ENCODE measurements around the gene PPHLN1. TPM values are rescaled to one million over a fixed set of nuclear protein-coding genes. Genes with fewer than 3 reads are reported as not detected.

PPHLN1 gene
- total and polyA plus RNA-seq, 7 experiments from 2014 or later: 89.1 to 182 (median 90.9) TPM

- no peaks in the 10 kb centered on the region for H3K9me3 ChIP-seq (ENCODE audit: control insufficient read depth in 2 of 3, low read length in 3 of 3)
- intact Hi-C loops (cut with micrococcal nuclease): no loop called here
- peaks cover 3 to 56% (median 36%) of the 10 kb centered on the region in 5 donors for H3K36me3 Mint-ChIP-seq
- no peak overlapping the region for H3K27ac ChIP-seq (ENCODE audit: low read depth, low read length)
- H3K27ac Mint-ChIP-seq: no peak overlapping the region
- CTCF ChIA-PET: no interaction called here
- no peak for ATAC-seq
- H3K4me3 Mint-ChIP-seq: no peak overlapping the region
- POLR2A ChIA-PET: interaction anchor here (0.6 kb wide), 1 partner anchor 293 kb away, joined by 3 read pairs; no protein-coding TSS in a partner anchor
- H3K36me3 ChIP-seq (ENCODE audit: control insufficient read depth in 2 of 3, insufficient read depth in 3 of 3, low read length in 3 of 3): peaks cover 1 to 11% (median 5%) of the 10 kb centered on the region in 3 experiments
- no peaks in the 10 kb centered on the region for H3K27me3 Mint-ChIP-seq
- no peaks in the 10 kb centered on the region for H3K4me1 ChIP-seq (ENCODE audit: control insufficient read depth in 2 of 2, insufficient read depth in 2 of 2, low read length in 2 of 2)
- no peaks in the 10 kb centered on the region for H3K27me3 ChIP-seq (ENCODE audit: control insufficient read depth in 2 of 2, insufficient read depth in 2 of 2, low read length in 2 of 2)
- H3K4me1 Mint-ChIP-seq: peaks cover 4 to 18% (median 9%) of the 10 kb centered on the region in 7 donors
- H3K4me3 ChIP-seq (ENCODE audit: low read length): no peak overlapping the region
- no peak for DNase-seq
- H3K9me3 Mint-ChIP-seq: no peaks in the 10 kb centered on the region
Observed at GRCh38 chr12:42394429-42394828, 68.5 kb downstream of the PPHLN1 start.

DNA sequence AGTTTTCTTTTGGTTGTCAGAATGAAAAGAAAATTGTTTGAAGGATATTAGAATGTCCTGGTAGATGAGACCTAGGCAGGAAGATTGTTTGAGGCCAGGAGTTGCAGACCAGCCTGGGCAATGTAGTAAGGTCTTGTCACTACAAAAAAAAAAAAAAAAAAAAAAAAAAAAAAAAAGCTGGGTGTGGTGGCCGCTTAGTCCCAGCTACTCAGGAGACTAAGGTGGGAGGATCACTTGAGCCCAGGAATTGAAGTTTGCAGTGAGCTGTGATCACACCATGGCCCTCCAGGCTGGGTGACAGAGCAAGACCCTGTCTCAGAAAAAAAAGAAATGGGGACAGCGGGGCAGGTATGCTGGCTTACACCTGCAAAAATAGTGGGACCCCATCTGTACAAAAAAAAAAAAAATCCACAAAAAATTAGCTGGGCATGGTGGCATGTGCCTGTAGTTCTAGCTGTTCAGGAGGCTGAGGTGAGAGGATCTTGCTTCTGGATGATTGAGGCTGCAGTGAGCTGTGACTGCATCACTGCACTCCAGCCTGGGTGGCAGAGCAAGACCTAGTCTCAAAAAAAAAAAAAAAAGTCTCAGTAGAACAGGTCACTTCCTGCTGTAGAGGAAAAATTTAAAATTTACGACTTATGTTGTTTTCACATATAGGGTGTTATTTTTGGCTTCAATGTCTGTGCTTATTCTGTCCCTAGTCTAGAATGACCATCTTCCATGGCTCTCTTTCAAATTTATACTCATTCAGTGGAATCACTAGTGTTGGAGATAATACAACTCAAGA, 70.7 kb downstream of the PPHLN1 start:
- H3K27ac ChIP-seq (ENCODE audit: low read depth, low read length): no peak overlapping the region

GRCh38 chr12:42402821-42403411, 76.9 kb downstream of the PPHLN1 start:
- CTCF ChIA-PET: interaction anchor here (1.1 kb wide), 1 partner anchor 30 kb away, joined by 3 read pairs; no protein-coding TSS in a partner anchor
- intact Hi-C loops (cut with micrococcal nuclease): no loop called here
- no peak overlapping the region for H3K4me3 ChIP-seq (ENCODE audit: low read length)
- ATAC-seq (no peak), DNase-seq (no peak)
- no peaks in the 10 kb centered on the region for H3K9me3 ChIP-seq (ENCODE audit: control insufficient read depth in 2 of 3, low read length in 3 of 3)
- Mint-ChIP-seq H3K27me3 (no peaks in the 10 kb centered on the region), H3K27ac (peak overlapping the region in 2 of 9 donors; percentile 20 to 33), H3K9me3 (peaks cover 0 to 2% (median 0%) of the 10 kb centered on the region in 11 donors), H3K36me3 (peaks cover 6 to 65% (median 32%) of the 10 kb centered on the region in 5 donors), H3K4me3 (no peak overlapping the region), H3K4me1 (peaks cover 0 to 11% (median 5%) of the 10 kb centered on the region in 7 donors)
- peaks cover 5 to 27% (median 8%) of the 10 kb centered on the region in 3 experiments for H3K36me3 ChIP-seq (ENCODE audit: control insufficient read depth in 2 of 3, insufficient read depth in 3 of 3, low read length in 3 of 3)
- H3K27ac ChIP-seq (ENCODE audit: low read depth, low read length): no peak overlapping the region
- no peaks in the 10 kb centered on the region for H3K27me3 ChIP-seq (ENCODE audit: control insufficient read depth in 2 of 2, insufficient read depth in 2 of 2, low read length in 2 of 2)
- POLR2A ChIA-PET: no interaction called here
- H3K4me1 ChIP-seq (ENCODE audit: control insufficient read depth in 2 of 2, insufficient read depth in 2 of 2, low read length in 2 of 2): no peaks in the 10 kb centered on the region

More for the DNA sequence above, 70.7 kb downstream of the PPHLN1 start:
- Histone ChIP-seq H3K27me3 (ENCODE audit: control insufficient read depth in 2 of 2, insufficient read depth in 2 of 2, low read length in 2 of 2) (no peaks in the 10 kb centered on the region), H3K4me1 (ENCODE audit: control insufficient read depth in 2 of 2, insufficient read depth in 2 of 2, low read length in 2 of 2) (no peaks in the 10 kb centered on the region), H3K36me3 (ENCODE audit: control insufficient read depth in 2 of 3, insufficient read depth in 3 of 3, low read length in 3 of 3) (peaks cover 5 to 16% (median 8%) of the 10 kb centered on the region in 3 experiments), H3K4me3 (ENCODE audit: low read length) (no peak overlapping the region), H3K9me3 (ENCODE audit: control insufficient read depth in 2 of 3, low read length in 3 of 3) (no peaks in the 10 kb centered on the region)
- H3K36me3 Mint-ChIP-seq: peaks cover 3 to 58% (median 31%) of the 10 kb centered on the region in 5 donors
- peaks cover 3 to 13% (median 5%) of the 10 kb centered on the region in 7 donors for H3K4me1 Mint-ChIP-seq
- ATAC-seq: no peak
- intact Hi-C loops (cut with micrococcal nuclease): no loop called here
- ChIA-PET POLR2A (no interaction called here), CTCF (interaction anchor here (0.6 kb wide), 1 partner anchor 20 kb away, joined by 3 read pairs; no protein-coding TSS in a partner anchor)
- H3K27me3 Mint-ChIP-seq: no peaks in the 10 kb centered on the region
- no peak overlapping the region for H3K4me3 Mint-ChIP-seq
- peak overlapping the region in 5 of 9 donors; percentile 3 to 63 (median 55) for H3K27ac Mint-ChIP-seq
- H3K9me3 Mint-ChIP-seq: peaks cover 0 to 2% (median 0%) of the 10 kb centered on the region in 11 donors
- no peak for DNase-seq

DNA sequence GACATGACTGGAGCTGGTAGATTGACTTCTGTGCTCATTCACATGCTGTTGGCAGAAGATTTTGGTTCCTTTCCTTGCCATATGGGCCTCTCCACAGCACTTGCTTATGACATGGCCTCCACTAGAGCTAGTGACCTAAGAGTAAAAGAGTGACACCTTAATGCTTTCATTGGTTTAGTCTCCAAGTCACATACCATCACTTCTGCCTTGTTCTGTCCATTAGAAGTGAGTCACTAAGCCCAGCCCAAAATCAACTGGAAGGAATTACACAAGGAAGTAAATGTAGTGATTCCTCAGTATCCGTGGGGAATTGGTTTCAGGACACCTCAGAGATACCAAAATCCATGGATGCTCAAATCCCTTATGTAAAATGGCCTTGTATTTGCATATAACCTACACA, 81.3 kb downstream of the PPHLN1 start:
- POLR2A ChIA-PET: no interaction called here
- Mint-ChIP-seq H3K27me3 (no peaks in the 10 kb centered on the region), H3K4me1 (peaks cover 0 to 16% (median 13%) of the 10 kb centered on the region in 7 donors), H3K4me3 (no peak overlapping the region), H3K27ac (peak overlapping the region in 1 of 9 donors; percentile 9), H3K36me3 (peaks cover 9 to 52% (median 22%) of the 10 kb centered on the region in 5 donors), H3K9me3 (peaks cover 0 to 2% (median 0%) of the 10 kb centered on the region in 11 donors)
- no peak overlapping the region for H3K4me3 ChIP-seq (ENCODE audit: low read length)
- H3K4me1 ChIP-seq (ENCODE audit: control insufficient read depth in 2 of 2, insufficient read depth in 2 of 2, low read length in 2 of 2): no peaks in the 10 kb centered on the region
- no peaks in the 10 kb centered on the region for H3K27me3 ChIP-seq (ENCODE audit: control insufficient read depth in 2 of 2, insufficient read depth in 2 of 2, low read length in 2 of 2)
- H3K9me3 ChIP-seq (ENCODE audit: control insufficient read depth in 2 of 3, low read length in 3 of 3): no peaks in the 10 kb centered on the region
- CTCF ChIA-PET: no interaction called here
- ATAC-seq (no peak), DNase-seq (no peak)
- H3K36me3 ChIP-seq (ENCODE audit: control insufficient read depth in 2 of 3, insufficient read depth in 3 of 3, low read length in 3 of 3): peaks cover 0 to 5% (median 0%) of the 10 kb centered on the region in 3 experiments
- H3K27ac ChIP-seq (ENCODE audit: low read depth, low read length): no peak overlapping the region
- intact Hi-C loops (cut with micrococcal nuclease): no loop called here

DNA sequence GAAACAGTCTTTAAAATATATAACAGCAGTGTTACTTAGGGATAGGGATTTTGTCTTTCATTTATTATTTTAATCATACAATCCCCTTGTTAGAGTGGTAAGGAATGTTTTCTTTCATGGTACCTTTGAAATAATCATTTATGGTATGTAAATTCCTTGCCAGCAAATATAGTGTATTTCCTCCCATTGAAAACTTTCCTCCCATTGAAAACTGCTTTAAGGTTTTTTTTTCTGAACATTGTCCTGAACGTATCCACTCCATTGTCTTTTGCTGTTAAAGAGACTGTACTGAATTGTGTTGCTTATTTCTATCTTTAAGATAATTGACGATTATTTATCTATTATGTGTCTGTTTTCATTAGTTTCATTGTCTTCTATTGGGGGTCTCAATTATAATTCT, 83.5 kb downstream of the PPHLN1 start:
- Histone ChIP-seq H3K4me3 (ENCODE audit: low read length) (no peak overlapping the region), H3K27ac (ENCODE audit: low read depth, low read length) (no peak overlapping the region), H3K9me3 (ENCODE audit: control insufficient read depth in 2 of 3, low read length in 3 of 3) (no peaks in the 10 kb centered on the region), H3K27me3 (ENCODE audit: control insufficient read depth in 2 of 2, insufficient read depth in 2 of 2, low read length in 2 of 2) (no peaks in the 10 kb centered on the region), H3K4me1 (ENCODE audit: control insufficient read depth in 2 of 2, insufficient read depth in 2 of 2, low read length in 2 of 2) (no peaks in the 10 kb centered on the region), H3K36me3 (ENCODE audit: control insufficient read depth in 2 of 3, insufficient read depth in 3 of 3, low read length in 3 of 3) (no peaks in the 10 kb centered on the region)
- ATAC-seq (no peak), DNase-seq (no peak)
- POLR2A ChIA-PET: no interaction called here
- CTCF ChIA-PET: no interaction called here
- Mint-ChIP-seq H3K4me1 (peaks cover 2 to 27% (median 16%) of the 10 kb centered on the region in 7 donors), H3K27me3 (no peaks in the 10 kb centered on the region), H3K9me3 (peaks cover 0 to 2% (median 0%) of the 10 kb centered on the region in 11 donors), H3K4me3 (no peak overlapping the region), H3K36me3 (peaks cover 9 to 56% (median 27%) of the 10 kb centered on the region in 5 donors), H3K27ac (peak overlapping the region in 1 of 9 donors; percentile 67)
- intact Hi-C loops (cut with micrococcal nuclease): no loop called here

- no peak for ATAC-seq
- ChIA-PET POLR2A (no interaction called here), CTCF (no interaction called here)
- H3K27me3 ChIP-seq (ENCODE audit: control insufficient read depth in 2 of 2, insufficient read depth in 2 of 2, low read length in 2 of 2): no peaks in the 10 kb centered on the region
- H3K27ac ChIP-seq (ENCODE audit: low read depth, low read length): no peak overlapping the region
- no peak overlapping the region for H3K4me3 Mint-ChIP-seq
- intact Hi-C loops (cut with micrococcal nuclease): no loop called here
- peaks cover 0 to 2% (median 0%) of the 10 kb centered on the region in 11 donors for H3K9me3 Mint-ChIP-seq
- no peak for DNase-seq
- H3K9me3 ChIP-seq (ENCODE audit: control insufficient read depth in 2 of 3, low read length in 3 of 3): no peaks in the 10 kb centered on the region
- no peaks in the 10 kb centered on the region for H3K27me3 Mint-ChIP-seq
- H3K27ac Mint-ChIP-seq: no peak overlapping the region
- peaks cover 2 to 23% (median 16%) of the 10 kb centered on the region in 7 donors for H3K4me1 Mint-ChIP-seq
- H3K4me1 ChIP-seq (ENCODE audit: control insufficient read depth in 2 of 2, insufficient read depth in 2 of 2, low read length in 2 of 2): no peaks in the 10 kb centered on the region
- peaks cover 6 to 56% (median 23%) of the 10 kb centered on the region in 5 donors for H3K36me3 Mint-ChIP-seq
- H3K4me3 ChIP-seq (ENCODE audit: low read length): no peak overlapping the region
- H3K36me3 ChIP-seq (ENCODE audit: control insufficient read depth in 2 of 3, insufficient read depth in 3 of 3, low read length in 3 of 3): no peaks in the 10 kb centered on the region
Observed at GRCh38 chr12:42410340-42410739, 84.4 kb downstream of the PPHLN1 start.
